Stimulated activated CD4-positive, alpha-beta T cell treated with anti-CD3 and anti-CD28 coated beads, Interleukin-1b, Interleukin-23, amount 100 ng/mL, for 1 hour (primary cell): ENCODE data around the gene HSFY2.
"Not testable (repeated sequence)": the region's sequence is repeated elsewhere in the genome, so short reads cannot be mapped to it uniquely, and the experiment has no call there.

ENCODE experiments used
- DNase-seq, 2 donors: peaks; one replicate each; pipeline ENCODE4 v3.0.0-alpha.2; 2020; ENCODE audit warnings: low read depth in 2 of 2

HSFY2 gene

GRCh38 chrY:18773635-18774034 is at the start of gene HSFY2:
Gene HSFY2 (minus strand): TSS chrY:18773735. CDS start chrY:18773618, 117 bp downstream.
- not testable (repeated sequence) for DNase-seq

GRCh38 chrY:18815751-18816150 is 42.2 kb upstream of the HSFY2 start:
- DNase-seq, result not testable (repeated sequence)

GRCh38 chrY:18788757-18789406 is 15.3 kb upstream of the HSFY2 start:
- not testable (repeated sequence) for DNase-seq

GRCh38 chrY:18754077-18754476 is 19.5 kb downstream of the HSFY2 start:
- not testable (repeated sequence) for DNase-seq

- DNase-seq, result not testable (repeated sequence)
Measured at GRCh38 chrY:18753133-18753815, 20.3 kb downstream of the HSFY2 start.

GRCh38 chrY:18723714-18724113 is 49.8 kb downstream of the HSFY2 start:
- not testable (repeated sequence) for DNase-seq
